Progenitor cell of endocrine pancreas (in vitro differentiated cells): ENCODE data around the gene SLC49A3. TPM values are rescaled to one million over a fixed set of nuclear protein-coding genes. Genes with fewer than 3 reads are reported as not detected.

Experiments used
- DNase-seq: peaks from one replicate; pipeline ENCODE4 v3.0.0; 2021; ENCODE audit warnings: low spot score; ENCODE audit not compliant: unreplicated experiment
- H3K27ac Mint-ChIP-seq: 2 replicates; pipeline ENCODE4 v1.8.0; 2021; ENCODE audit warnings: mild to moderate bottlenecking, moderate library complexity, mixed read lengths
- H3K27me3 Mint-ChIP-seq: 2 replicates; pipeline ENCODE4 v1.8.0; 2021; ENCODE audit warnings: mixed read lengths
- H3K36me3 Mint-ChIP-seq: 2 replicates; pipeline ENCODE4 v1.8.0; 2022; ENCODE audit warnings: mixed read lengths; ENCODE audit not compliant: insufficient read depth
- H3K4me1 Mint-ChIP-seq: 2 replicates; pipeline ENCODE4 v1.8.0; 2021; ENCODE audit warnings: low read depth, mixed read lengths
- H3K4me3 Mint-ChIP-seq: 2 replicates; pipeline ENCODE4 v1.8.0; 2021; ENCODE audit warnings: low read depth, mild to moderate bottlenecking, moderate library complexity, mixed read lengths
- H3K9me3 Mint-ChIP-seq: 2 replicates; pipeline ENCODE4 v1.8.0; 2021; ENCODE audit warnings: low read depth, mixed read lengths
- CTCF ChIP-seq: fragments of 200-600 bp; sonication (generic); IDR thresholded peaks from one replicate; pipeline ENCODE4 v1.5.0; 2021; ENCODE audit warnings: antibody characterized with exemption, mild to moderate bottlenecking; ENCODE audit not compliant: unreplicated experiment
- total RNA-seq: library from RNA; stranded (reverse); gene quantifications from 2 replicates; pipeline ENCODE4 v1.2.1, GENCODE V29; 2021

SLC49A3 gene
- total RNA-seq, 1 donor from 2014 or later = 13.1 TPM

DNA sequence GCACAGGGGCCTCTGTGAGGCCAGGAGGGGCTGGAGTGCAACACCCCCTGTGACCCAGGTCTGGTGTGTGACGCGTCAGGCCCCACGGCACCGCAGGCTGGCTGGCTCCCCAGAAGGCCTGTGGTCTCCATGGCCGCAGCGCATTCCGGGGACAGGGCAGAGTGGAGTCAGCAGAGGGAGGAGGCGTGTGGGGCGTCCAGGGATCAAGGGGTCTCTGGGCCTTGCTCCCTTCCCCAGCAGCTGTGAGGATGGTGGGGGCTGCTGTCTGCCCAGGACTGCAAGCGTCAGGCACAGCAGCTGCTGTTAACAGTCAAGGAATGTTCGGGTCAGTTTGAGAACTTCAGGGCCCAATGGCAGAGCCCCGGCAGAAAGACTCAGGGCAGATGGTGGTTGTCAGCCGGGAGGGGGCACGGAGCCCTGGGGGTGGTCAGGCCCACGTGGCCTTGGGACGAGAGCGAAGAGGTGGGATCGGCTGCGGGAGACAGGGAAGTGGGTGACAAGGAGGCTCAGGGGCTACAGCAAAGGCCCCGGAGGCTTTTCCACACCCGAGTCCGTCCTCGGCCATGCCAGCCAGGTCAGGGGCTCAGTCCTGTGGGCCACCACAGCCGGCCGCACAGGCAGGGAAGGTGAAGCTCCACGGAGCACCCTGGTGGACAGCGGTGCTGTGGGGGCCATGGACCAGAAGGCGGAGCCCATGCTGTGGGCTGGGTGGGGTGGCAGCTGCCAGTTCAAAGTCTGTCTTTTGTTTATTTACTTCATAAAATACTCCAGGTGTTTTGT is 35.0 kb upstream of the SLC49A3 start:
- no peak for TF ChIP-seq CTCF
- H3K36me3 Mint-ChIP-seq = peaks cover 31% of the 10 kb centered on the region
- H3K4me3 Mint-ChIP-seq = no peak overlapping the region
- H3K27ac Mint-ChIP-seq = peak overlapping the region; percentile 62
- DNase-seq = no peak
- peaks cover 10% of the 10 kb centered on the region for H3K4me1 Mint-ChIP-seq
- no peaks in the 10 kb centered on the region for H3K27me3 Mint-ChIP-seq
- no peaks in the 10 kb centered on the region for H3K9me3 Mint-ChIP-seq

DNA sequence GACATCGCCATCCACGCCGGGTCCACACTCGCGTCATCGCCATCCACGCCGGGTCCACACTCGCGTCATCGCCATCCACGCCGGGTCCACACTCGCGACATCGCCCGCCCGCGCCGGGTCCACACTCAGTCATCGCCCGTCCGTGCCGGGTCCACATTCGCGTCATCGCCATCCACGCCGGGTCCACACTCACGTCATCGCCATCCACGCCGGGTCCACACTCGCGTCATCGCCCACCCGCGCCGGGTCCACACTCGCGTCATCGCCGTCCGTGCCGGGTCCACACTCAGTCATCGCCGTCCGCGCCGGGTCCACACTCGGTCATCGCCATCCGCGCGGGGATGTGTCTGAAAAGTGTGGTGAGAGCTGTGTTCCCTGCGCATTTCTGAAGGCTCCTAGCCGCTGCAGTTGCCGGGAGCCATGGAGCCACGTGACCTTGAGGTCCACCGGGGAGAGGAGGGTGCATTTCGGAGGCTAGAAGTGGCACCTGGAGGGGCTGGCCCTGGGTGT is 34.0 kb upstream of the SLC49A3 start:
- no peak for TF ChIP-seq CTCF
- no peak for DNase-seq
- no peak overlapping the region for H3K27ac Mint-ChIP-seq
- H3K9me3 Mint-ChIP-seq = no peaks in the 10 kb centered on the region
- H3K36me3 Mint-ChIP-seq = peaks cover 31% of the 10 kb centered on the region
- peaks cover 10% of the 10 kb centered on the region for H3K4me1 Mint-ChIP-seq
- no peak overlapping the region for H3K4me3 Mint-ChIP-seq
- no peaks in the 10 kb centered on the region for H3K27me3 Mint-ChIP-seq

- Mint-ChIP-seq H3K9me3 (no peaks in the 10 kb centered on the region), H3K36me3 (peaks cover 28% of the 10 kb centered on the region), H3K4me3 (no peak overlapping the region), H3K4me1 (peaks cover 12% of the 10 kb centered on the region), H3K27me3 (no peaks in the 10 kb centered on the region), H3K27ac (peak overlapping the region; percentile 45)
- no peak for DNase-seq
- no peak for TF ChIP-seq CTCF
Measured at GRCh38 chr4:722169-722725, 33.3 kb upstream of the SLC49A3 start.

DNA sequence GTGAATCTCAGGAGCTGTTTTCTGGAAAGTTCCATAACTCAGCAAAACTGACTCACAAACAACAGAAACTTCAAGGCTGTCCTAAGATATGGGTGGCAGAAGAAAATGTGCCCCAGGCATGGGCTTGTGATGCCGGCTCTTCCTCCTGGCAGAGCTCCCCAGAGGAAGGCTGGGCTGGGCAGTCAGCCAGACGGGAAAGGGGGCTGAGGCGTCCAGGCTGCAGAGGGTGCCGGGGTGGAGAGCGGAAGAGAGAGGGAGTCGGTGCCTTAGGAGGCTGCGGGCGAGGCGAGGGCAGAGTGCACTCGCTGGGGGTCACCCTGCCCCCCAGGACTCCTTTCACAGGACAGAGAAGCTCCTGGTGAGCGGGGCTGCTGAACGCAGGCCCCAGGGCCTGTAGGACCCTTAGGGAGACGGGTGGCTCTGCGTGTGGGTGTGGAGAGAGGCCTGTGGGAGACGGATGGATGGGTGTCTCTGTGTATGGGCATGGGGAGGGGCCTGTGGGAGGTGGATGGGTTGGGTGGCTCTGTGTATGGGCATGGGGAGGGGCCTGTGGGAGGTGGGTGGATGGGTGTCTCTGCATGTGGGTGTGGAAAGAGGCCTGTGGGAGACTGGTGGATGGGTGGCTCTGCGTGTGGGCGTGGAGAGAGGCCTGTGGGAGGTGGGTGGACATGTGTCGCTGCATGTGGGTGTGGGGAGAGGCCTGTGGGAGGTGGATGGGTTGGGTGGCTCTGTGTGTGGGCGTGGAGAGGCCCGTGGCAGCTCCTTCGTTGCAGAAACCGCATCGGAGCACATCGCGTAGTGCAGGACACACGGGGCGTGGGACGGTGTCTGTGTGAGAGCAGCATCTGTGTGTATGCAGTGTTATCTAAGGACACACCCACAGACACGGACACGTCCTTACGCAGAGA is 32.6 kb upstream of the SLC49A3 start:
- H3K27me3 Mint-ChIP-seq = no peaks in the 10 kb centered on the region
- H3K4me3 Mint-ChIP-seq = no peak overlapping the region
- H3K36me3 Mint-ChIP-seq = peaks cover 26% of the 10 kb centered on the region
- DNase-seq = no peak
- peak overlapping the region; percentile 73 for H3K27ac Mint-ChIP-seq
- peaks cover 8% of the 10 kb centered on the region for H3K4me1 Mint-ChIP-seq
- H3K9me3 Mint-ChIP-seq = no peaks in the 10 kb centered on the region
- TF ChIP-seq CTCF = no peak
